ENCODE data around the gene EFCC1.

EFCC1 gene, protein sequence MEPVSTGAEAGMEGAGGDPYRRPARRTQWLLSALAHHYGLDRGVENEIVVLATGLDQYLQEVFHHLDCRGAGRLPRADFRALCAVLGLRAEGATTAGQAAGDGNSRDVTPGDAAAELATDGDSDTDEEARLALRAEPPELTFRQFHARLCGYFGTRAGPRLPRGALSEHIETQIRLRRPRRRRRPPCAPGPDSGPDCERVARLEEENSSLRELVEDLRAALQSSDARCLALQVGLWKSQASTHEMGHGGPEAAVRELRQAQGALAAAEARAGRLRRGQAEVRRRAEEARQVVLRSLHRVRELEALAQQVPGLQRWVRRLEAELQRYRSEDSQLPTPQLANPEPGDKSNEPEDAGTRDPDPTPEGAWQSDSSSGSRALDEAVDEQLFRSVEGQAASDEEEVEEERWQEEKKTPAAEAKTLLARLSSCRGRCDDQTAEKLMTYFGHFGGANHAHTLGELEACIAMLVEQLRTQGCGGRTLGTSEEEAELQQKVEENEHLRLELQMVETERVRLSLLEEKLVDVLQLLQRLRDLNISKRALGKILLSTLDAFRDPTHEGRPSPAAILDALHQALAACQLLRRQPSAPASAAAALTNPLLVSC

GRCh38 chr3:129001101-129001805 lies at the start of gene EFCC1:
Gene EFCC1, plus strand, starts transcription at chr3:129001304. Its CDS starts 325 bp downstream, at chr3:129001629.
- intact Hi-C loops (cut with DNase I), result no loop called here
- DNase-seq, result peak in 5 of 10 donors; percentile 13 to 85 (median 37)

GRCh38 chr3:128956440-128956839 lies 44.7 kb upstream of the EFCC1 start:
- intact Hi-C loops (cut with DNase I), result no loop called here
- DNase-seq, result no peak

DNA sequence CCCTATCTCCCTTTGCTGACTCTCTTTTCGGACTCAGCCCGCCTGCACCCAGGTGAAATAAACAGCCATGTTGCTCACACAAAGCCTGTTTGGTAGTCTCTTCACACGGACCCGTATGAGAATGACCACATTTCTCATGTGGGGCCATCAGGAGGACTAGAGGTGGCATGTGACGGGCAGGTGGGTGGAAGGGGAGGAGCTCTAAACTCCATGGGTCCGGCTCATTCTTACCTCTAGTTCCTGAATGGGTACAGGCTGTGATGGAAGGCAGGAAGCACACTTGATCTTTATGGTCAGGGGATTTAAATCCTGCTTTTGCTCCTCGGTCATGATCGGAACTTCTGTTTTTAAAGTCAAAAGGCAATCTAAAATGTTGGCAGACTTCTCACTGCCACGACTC lies 35.8 kb upstream of the EFCC1 start:
- DNase-seq, result no peak
- intact Hi-C loops (cut with DNase I), result no loop called here

GRCh38 chr3:128965818-128966217 lies 35.3 kb upstream of the EFCC1 start:
- intact Hi-C loops (cut with DNase I), result no loop called here
- DNase-seq, result no peak

GRCh38 chr3:128967748-128968355 lies 33.3 kb upstream of the EFCC1 start:
- intact Hi-C loops (cut with DNase I), result no loop called here
- no peak for DNase-seq

- peak in 7 of 10 donors; percentile 33 to 88 (median 45) for DNase-seq
Measured at GRCh38 chr3:128969993-128970739, 30.9 kb upstream of the EFCC1 start.

DNA sequence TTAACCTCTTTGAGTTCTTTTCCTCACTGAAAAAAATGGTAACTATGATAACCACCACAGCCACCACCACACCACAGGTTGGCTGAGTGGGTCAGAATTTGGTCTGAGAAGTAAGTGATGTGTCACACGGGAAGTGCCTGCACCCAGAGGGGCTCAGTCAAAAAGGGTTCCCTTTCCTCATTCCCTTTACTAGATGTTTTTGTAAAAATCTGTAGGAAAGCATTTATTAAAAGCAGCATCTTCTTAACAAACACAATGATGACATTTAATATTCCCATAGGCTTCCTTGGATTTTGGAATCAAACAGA lies 30.4 kb upstream of the EFCC1 start:
- no peak for DNase-seq
- intact Hi-C loops (cut with DNase I), result loop anchor here (10.0 kb wide), 1 partner anchor 114 kb away; no protein-coding TSS in a partner anchor

More at GRCh38 chr3:128969993-128970739, 30.9 kb upstream of the EFCC1 start:
- intact Hi-C loops (cut with DNase I), result loop anchor here (10.0 kb wide), 1 partner anchor 115 kb away; no protein-coding TSS in a partner anchor

- intact Hi-C loops (cut with DNase I), result loop anchor here (10.0 kb wide), 1 partner anchor 113 kb away; no protein-coding TSS in a partner anchor
- no peak for DNase-seq
Measured at GRCh38 chr3:128971421-128972100, 29.5 kb upstream of the EFCC1 start.

DNA sequence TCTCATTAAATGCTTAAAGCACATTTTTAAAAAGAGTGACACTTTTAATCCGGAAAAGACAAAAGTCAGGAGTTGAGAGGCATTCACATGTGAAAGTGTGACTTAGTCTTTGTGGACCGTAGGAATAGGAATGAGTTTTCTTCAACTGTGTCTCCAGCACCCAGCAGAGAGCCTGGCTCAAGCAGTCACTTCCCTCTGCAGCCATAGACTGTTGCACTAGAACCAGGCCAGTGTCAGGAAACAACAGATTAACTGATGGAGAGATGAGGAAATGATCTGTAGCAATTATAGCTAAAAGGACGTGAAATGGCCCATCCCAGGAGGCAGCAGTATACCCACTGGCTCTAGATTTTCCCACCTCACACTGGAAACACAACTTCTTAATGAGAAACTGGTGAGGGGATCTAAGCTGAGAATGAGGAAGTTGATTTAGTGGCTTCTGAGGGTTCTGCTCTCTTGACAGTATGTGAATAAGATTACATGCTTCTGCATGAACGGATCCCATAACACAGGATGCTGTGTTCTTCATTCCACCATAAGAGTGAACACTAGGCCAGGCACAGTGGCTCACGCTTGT lies 27.0 kb upstream of the EFCC1 start:
- intact Hi-C loops (cut with DNase I), result loop anchor here (10.0 kb wide), 1 partner anchor 111 kb away; no protein-coding TSS in a partner anchor
- DNase-seq, result no peak

DNA sequence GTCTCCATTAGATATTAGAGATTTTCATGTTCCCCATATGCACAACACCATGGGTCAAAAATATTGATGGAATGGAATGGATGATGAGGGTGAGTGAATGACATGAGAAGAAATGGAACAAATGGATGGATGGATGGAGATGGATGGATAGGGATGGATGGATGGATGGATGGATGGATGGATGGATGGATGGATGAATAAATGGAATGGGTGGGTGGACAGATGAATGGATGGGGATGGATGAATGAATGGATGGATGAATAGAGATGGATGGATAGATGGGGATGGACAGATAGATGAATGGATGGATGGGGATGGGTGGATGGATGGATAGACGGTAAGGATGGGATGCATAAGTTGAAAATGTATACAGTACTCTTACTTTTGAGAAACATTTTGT lies 25.8 kb upstream of the EFCC1 start:
- DNase-seq, result no peak
- intact Hi-C loops (cut with DNase I), result loop anchor here (10.0 kb wide), 1 partner anchor 110 kb away; no protein-coding TSS in a partner anchor

DNA sequence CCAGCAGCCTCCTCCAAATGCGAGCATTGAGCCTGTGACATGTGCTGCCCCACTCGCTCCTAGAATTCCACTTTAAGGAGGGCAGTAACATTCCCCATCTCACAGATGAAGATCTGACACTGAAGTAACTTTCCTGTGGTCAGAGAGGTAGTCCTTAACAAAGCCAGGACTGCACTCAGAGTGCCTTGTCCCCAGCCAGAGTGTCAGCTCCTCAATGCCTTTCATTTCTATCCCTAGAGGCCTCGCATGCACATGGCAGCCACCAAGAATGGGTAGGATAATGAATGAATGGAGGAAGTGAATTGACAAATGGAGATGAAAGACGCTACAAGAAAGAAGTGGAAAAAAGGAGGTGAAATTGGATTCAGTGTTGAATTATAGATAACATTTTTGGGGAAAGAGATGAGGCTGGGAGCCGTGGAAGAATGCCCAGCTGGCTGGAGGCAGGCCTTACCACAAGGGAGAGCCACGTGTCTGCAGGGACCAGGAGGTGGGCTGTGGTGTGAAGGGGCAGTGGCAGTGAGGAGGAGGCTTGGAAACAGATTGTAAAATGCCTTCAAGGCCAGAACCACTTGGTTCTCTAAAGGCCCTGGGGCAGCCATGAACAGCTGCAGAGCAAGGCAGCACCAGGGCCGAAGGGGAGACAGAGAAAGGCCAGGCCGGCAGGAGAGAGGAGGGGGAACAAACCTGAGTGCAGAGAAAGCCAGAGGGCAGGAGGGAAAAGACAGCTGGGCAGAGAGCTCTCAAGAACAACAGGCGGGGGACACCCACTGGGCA lies 17.6 kb upstream of the EFCC1 start:
- DNase-seq, result no peak
- intact Hi-C loops (cut with DNase I), result no loop called here

- intact Hi-C loops (cut with DNase I), result no loop called here
- DNase-seq, result no peak
Measured at GRCh38 chr3:128984596-128984995, 16.5 kb upstream of the EFCC1 start.

- intact Hi-C loops (cut with DNase I), result no loop called here
- DNase-seq, result no peak
Measured at GRCh38 chr3:128987302-128988100, 13.6 kb upstream of the EFCC1 start.

- intact Hi-C loops (cut with DNase I), result no loop called here
- DNase-seq, result no peak
Measured at GRCh38 chr3:128988286-128988685, 12.8 kb upstream of the EFCC1 start.

- intact Hi-C loops (cut with DNase I), result no loop called here
- no peak for DNase-seq
Measured at GRCh38 chr3:128991355-128991895, 9.7 kb upstream of the EFCC1 start.

DNA sequence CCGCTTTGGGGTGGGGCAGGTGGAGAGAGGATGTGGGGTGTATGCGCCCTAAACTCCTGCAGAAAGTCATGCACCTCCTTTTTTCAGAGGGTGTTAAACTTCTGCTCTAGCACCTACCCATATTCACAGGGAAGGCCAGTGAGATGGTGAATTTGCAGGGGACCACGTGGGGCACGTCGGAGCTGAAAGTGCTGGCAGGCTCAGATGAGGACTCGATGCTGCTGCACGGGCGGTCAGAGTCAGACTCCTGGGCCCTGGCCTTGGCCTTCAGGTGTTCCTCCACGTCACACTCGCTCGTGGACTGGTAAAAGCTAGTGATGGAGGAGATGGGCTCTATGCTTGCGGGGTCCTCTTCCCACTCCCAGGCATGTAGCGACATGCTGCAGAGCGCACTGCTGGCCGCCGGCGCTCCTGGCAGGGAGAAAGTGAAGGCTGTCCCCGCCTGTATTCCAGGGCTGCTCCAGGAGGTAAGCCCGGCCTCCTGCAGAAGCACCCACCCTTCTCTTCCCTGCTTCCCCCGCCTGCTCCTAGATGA lies 8.1 kb upstream of the EFCC1 start:
- intact Hi-C loops (cut with DNase I), result no loop called here
- peak in 4 of 10 donors; percentile 8 to 88 (median 50) for DNase-seq
